ENCODE data around the gene LAMTOR3.

DNA sequence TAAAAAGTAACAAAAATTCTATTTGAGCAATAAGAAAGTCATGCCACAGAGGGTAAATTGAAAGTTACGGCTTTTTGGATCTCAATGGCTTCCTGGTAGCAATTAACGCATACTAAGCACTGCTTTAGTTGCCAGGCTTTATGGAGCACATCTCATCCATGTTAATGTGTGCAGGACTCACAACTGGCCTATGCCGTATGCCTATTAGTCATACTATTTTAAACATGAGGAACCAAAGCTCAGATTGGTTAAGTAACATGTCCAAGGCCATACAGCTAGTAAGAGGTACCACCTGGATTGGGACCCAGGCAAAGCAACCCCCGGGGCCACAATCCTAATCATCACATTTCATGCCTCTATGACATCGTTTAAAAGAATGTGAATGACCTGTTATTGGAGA is 60.5 kb downstream of the LAMTOR3 start:
- TF ChIP-seq, protein P1, sequence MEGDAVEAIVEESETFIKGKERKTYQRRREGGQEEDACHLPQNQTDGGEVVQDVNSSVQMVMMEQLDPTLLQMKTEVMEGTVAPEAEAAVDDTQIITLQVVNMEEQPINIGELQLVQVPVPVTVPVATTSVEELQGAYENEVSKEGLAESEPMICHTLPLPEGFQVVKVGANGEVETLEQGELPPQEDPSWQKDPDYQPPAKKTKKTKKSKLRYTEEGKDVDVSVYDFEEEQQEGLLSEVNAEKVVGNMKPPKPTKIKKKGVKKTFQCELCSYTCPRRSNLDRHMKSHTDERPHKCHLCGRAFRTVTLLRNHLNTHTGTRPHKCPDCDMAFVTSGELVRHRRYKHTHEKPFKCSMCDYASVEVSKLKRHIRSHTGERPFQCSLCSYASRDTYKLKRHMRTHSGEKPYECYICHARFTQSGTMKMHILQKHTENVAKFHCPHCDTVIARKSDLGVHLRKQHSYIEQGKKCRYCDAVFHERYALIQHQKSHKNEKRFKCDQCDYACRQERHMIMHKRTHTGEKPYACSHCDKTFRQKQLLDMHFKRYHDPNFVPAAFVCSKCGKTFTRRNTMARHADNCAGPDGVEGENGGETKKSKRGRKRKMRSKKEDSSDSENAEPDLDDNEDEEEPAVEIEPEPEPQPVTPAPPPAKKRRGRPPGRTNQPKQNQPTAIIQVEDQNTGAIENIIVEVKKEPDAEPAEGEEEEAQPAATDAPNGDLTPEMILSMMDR (IDR thresholded peaks at IDR 0.05): no peak
- TF ChIP-seq EZH2 (IDR thresholded peaks at IDR 0.05): no peak
- no peak for TF ChIP-seq EZH2phosphoT487 (IDR thresholded peaks at IDR 0.05)

Measured in neural progenitor cell (in vitro differentiated cells).